Rectal smooth muscle tissue (tissue), 1 donor: ENCODE results near the gene FBXL17.

ENCODE experiments used
- H3K27ac ChIP-seq: one replicate; pipeline ENCODE4 v1.7.0; 2013; ENCODE audit warnings: low read depth, low read length, inconsistent platforms
- H3K27me3 ChIP-seq: one replicate; pipeline ENCODE4 v1.7.0; 2013; ENCODE audit warnings: low read length; ENCODE audit not compliant: control insufficient read depth, insufficient read depth
- H3K36me3 ChIP-seq: one replicate; pipeline ENCODE4 v1.7.0; 2013; ENCODE audit warnings: low read length; ENCODE audit not compliant: control insufficient read depth, insufficient read depth
- H3K4me1 ChIP-seq: one replicate; pipeline ENCODE4 v1.7.0; 2013; ENCODE audit warnings: low read length; ENCODE audit not compliant: control insufficient read depth, insufficient read depth
- H3K4me3 ChIP-seq: one replicate; pipeline ENCODE4 v1.7.0; 2013; ENCODE audit warnings: low read length
- H3K9ac ChIP-seq: one replicate; pipeline ENCODE4 v1.7.0; 2013; ENCODE audit warnings: low read length

The FBXL17 gene

GRCh38 chr5:107874795-107875194 lies 507.1 kb downstream of the FBXL17 start:
- H3K27ac ChIP-seq: no peak overlapping the region
- H3K4me3 ChIP-seq: no peak overlapping the region
- H3K36me3 ChIP-seq: no peaks in the 10 kb centered on the region
- H3K27me3 ChIP-seq: no peaks in the 10 kb centered on the region
- no peak overlapping the region for H3K9ac ChIP-seq
- H3K4me1 ChIP-seq: peaks cover 2% of the 10 kb centered on the region

GRCh38 chr5:107873877-107874276 lies 508.0 kb downstream of the FBXL17 start:
- Histone ChIP-seq H3K4me3 (no peak overlapping the region), H3K27me3 (no peaks in the 10 kb centered on the region), H3K36me3 (no peaks in the 10 kb centered on the region), H3K9ac (no peak overlapping the region), H3K4me1 (peaks cover 4% of the 10 kb centered on the region), H3K27ac (no peak overlapping the region)

GRCh38 chr5:107871023-107871422 lies 510.9 kb downstream of the FBXL17 start:
- Histone ChIP-seq H3K27me3 (no peaks in the 10 kb centered on the region), H3K36me3 (no peaks in the 10 kb centered on the region), H3K9ac (no peak overlapping the region), H3K4me3 (no peak overlapping the region), H3K4me1 (peaks cover 4% of the 10 kb centered on the region), H3K27ac (no peak overlapping the region)

DNA sequence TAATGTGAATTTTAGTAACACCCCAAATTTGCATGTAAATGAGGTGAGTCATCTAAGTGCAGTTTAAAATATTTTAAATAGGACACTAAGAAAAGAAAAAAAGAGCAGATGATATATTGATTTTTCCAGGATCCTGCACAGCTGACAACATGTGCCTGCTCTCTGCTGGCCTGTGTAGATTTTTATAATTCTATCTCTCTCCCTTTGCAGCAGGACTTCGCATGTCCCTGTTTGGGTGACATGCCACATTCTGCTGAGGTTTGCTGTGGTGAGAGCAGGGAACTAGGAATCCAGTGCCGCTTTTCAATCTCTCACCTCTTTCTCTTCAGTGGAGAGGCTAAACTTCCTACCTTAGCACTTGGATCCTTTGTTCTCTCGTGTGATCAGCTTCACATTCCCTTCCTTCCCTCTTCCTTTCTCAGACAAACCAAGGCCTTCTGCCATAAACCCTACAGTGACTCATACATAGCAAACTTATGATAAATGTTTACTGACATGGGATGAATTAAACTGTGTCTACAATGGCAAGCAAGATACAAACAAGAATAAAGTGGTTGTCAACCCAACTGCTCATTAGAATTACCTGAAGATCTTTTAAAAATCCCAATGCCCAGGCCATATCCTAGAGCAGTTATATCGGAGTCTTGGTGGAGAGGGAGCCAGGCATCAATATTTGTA lies 512.3 kb downstream of the FBXL17 start:
- no peaks in the 10 kb centered on the region for H3K27me3 ChIP-seq
- no peaks in the 10 kb centered on the region for H3K36me3 ChIP-seq
- no peak overlapping the region for H3K9ac ChIP-seq
- H3K27ac ChIP-seq: no peak overlapping the region
- no peak overlapping the region for H3K4me3 ChIP-seq
- peaks cover 6% of the 10 kb centered on the region for H3K4me1 ChIP-seq

DNA sequence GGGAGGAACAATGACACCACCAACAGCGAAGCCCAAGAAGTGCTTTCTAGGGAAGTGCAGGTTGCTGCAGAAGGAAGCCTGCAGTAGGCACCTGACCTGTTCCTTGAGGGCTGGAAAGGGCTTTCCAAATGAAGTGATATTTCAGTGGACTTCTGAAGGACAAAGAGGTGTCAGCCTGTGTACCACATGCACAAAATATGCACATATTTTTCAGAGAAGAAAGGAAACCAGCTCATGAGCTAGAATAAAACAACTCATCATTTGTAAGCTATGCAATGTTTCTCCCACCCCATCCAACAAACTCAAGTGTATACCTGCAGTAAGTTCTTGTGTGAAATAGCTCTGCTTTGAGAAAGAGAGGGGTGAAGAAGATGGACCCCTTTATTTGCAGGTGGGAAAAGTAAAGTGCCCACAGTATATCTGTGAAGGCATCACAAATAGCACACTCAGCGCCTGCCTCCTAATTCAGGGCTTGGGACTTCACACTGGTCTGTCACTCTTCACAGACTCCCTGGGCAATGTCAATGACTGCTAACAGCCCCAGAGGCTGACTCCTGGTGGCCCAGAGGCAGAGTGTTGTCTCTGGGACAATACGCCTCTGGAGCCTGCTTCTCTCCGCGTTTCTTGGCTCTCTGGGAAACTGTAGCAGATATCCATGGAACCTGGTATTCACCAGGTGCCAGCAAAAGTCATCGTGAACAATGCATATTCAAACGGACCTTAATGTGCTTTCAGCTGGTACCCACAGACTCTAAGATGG lies 513.1 kb downstream of the FBXL17 start:
- Histone ChIP-seq H3K27me3 (no peaks in the 10 kb centered on the region), H3K36me3 (no peaks in the 10 kb centered on the region), H3K9ac (no peak overlapping the region), H3K27ac (no peak overlapping the region), H3K4me3 (no peak overlapping the region), H3K4me1 (peaks cover 10% of the 10 kb centered on the region)

- Histone ChIP-seq H3K36me3 (no peaks in the 10 kb centered on the region), H3K27me3 (no peaks in the 10 kb centered on the region), H3K4me3 (no peak overlapping the region), H3K27ac (no peak overlapping the region), H3K9ac (no peak overlapping the region), H3K4me1 (peaks cover 10% of the 10 kb centered on the region)
Observed at GRCh38 chr5:107867266-107867665, 514.6 kb downstream of the FBXL17 start.

- no peaks in the 10 kb centered on the region for H3K27me3 ChIP-seq
- no peak overlapping the region for H3K9ac ChIP-seq
- H3K4me1 ChIP-seq: peaks cover 10% of the 10 kb centered on the region
- no peak overlapping the region for H3K27ac ChIP-seq
- no peaks in the 10 kb centered on the region for H3K36me3 ChIP-seq
- no peak overlapping the region for H3K4me3 ChIP-seq
Observed at GRCh38 chr5:107864793-107865192, 517.1 kb downstream of the FBXL17 start.

DNA sequence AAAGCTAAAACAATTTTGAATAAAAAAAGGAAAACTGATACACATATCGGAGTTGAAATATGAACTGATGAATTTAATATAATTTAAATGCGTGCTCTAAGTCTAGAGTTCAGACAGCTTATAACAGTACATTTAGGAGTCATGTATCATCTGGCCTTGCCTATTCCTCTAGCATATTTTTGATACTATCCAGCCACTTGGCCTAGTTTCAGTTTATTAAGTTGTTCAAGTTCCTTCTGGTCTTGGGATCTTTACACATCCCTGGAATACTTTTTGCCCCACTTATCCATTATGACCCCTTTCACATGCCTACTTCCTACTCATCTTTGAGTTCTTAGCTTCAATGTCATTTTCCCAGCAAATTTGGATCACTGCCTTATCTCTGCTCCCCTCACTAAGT lies 518.8 kb downstream of the FBXL17 start:
- no peak overlapping the region for H3K4me3 ChIP-seq
- H3K9ac ChIP-seq: no peak overlapping the region
- H3K4me1 ChIP-seq: peaks cover 8% of the 10 kb centered on the region
- no peaks in the 10 kb centered on the region for H3K27me3 ChIP-seq
- H3K36me3 ChIP-seq: no peaks in the 10 kb centered on the region
- no peak overlapping the region for H3K27ac ChIP-seq

- H3K36me3 ChIP-seq: no peaks in the 10 kb centered on the region
- H3K4me1 ChIP-seq: peaks cover 8% of the 10 kb centered on the region
- H3K9ac ChIP-seq: no peak overlapping the region
- no peak overlapping the region for H3K4me3 ChIP-seq
- H3K27ac ChIP-seq: no peak overlapping the region
- H3K27me3 ChIP-seq: no peaks in the 10 kb centered on the region
Observed at GRCh38 chr5:107861565-107861964, 520.3 kb downstream of the FBXL17 start.

- no peaks in the 10 kb centered on the region for H3K27me3 ChIP-seq
- no peak overlapping the region for H3K27ac ChIP-seq
- peaks cover 8% of the 10 kb centered on the region for H3K4me1 ChIP-seq
- H3K4me3 ChIP-seq: no peak overlapping the region
- no peaks in the 10 kb centered on the region for H3K36me3 ChIP-seq
- no peak overlapping the region for H3K9ac ChIP-seq
Observed at GRCh38 chr5:107860044-107860443, 521.9 kb downstream of the FBXL17 start.

GRCh38 chr5:107858788-107859187 lies 523.1 kb downstream of the FBXL17 start:
- Histone ChIP-seq H3K4me1 (no peaks in the 10 kb centered on the region), H3K27ac (no peak overlapping the region), H3K9ac (no peak overlapping the region), H3K27me3 (no peaks in the 10 kb centered on the region), H3K4me3 (no peak overlapping the region), H3K36me3 (no peaks in the 10 kb centered on the region)

GRCh38 chr5:107858324-107858723 lies 523.6 kb downstream of the FBXL17 start:
- Histone ChIP-seq H3K4me3 (no peak overlapping the region), H3K27ac (no peak overlapping the region), H3K27me3 (no peaks in the 10 kb centered on the region), H3K36me3 (no peaks in the 10 kb centered on the region), H3K4me1 (no peaks in the 10 kb centered on the region), H3K9ac (no peak overlapping the region)

- no peaks in the 10 kb centered on the region for H3K27me3 ChIP-seq
- no peak overlapping the region for H3K27ac ChIP-seq
- no peak overlapping the region for H3K9ac ChIP-seq
- H3K4me1 ChIP-seq: no peaks in the 10 kb centered on the region
- H3K36me3 ChIP-seq: no peaks in the 10 kb centered on the region
- H3K4me3 ChIP-seq: no peak overlapping the region
Observed at GRCh38 chr5:107857785-107858184, 524.1 kb downstream of the FBXL17 start.
